HG03060 (cell line): ENCODE results near the gene FAM186B.
"Not testable (repeated sequence)": the region's sequence is repeated elsewhere in the genome, so short reads cannot be mapped to it uniquely, and the experiment has no call there.

Source experiments
- ATAC-seq: cut with Tn5 transposase; IDR thresholded peaks from one replicate; pipeline ENCODE4 v1.9.1; 2021; ENCODE audit warnings: low read depth, moderate number of reproducible peaks; ENCODE audit not compliant: unreplicated experiment

FAM186B gene

GRCh38 chr12:49605539-49605938 lies at the start of gene FAM186B:
Gene FAM186B, minus strand, starts transcription at chr12:49605639. Its CDS starts 162 bp downstream, at chr12:49605477.
- not testable (repeated sequence) for ATAC-seq

GRCh38 chr12:49654715-49655114 lies 49.3 kb upstream of the FAM186B start:
- no peak for ATAC-seq

- ATAC-seq, result no peak
These were observed 47.6 kb upstream of the FAM186B start for GRCh38 chr12:49652921-49653520.

- ATAC-seq, result no peak
These were observed 46.4 kb upstream of the FAM186B start for GRCh38 chr12:49651855-49652254.

- no peak for ATAC-seq
These were observed 44.5 kb upstream of the FAM186B start for GRCh38 chr12:49649892-49650291.

- ATAC-seq, result no peak
These were observed 44.0 kb upstream of the FAM186B start for GRCh38 chr12:49649445-49649844.

- ATAC-seq, result no peak
These were observed 43.2 kb upstream of the FAM186B start for GRCh38 chr12:49648712-49649003.

- ATAC-seq, result no peak
These were observed 42.6 kb upstream of the FAM186B start for GRCh38 chr12:49647827-49648711.

GRCh38 chr12:49646871-49647654 lies 41.6 kb upstream of the FAM186B start:
- no peak for ATAC-seq

GRCh38 chr12:49646331-49646830 lies 40.9 kb upstream of the FAM186B start:
- ATAC-seq, result no peak

- ATAC-seq, result no peak
These were observed 40.0 kb upstream of the FAM186B start for GRCh38 chr12:49645146-49646039.

GRCh38 chr12:49644620-49644994 lies 39.2 kb upstream of the FAM186B start:
- ATAC-seq, result no peak

GRCh38 chr12:49643961-49644619 lies 38.7 kb upstream of the FAM186B start:
- no peak for ATAC-seq

- no peak for ATAC-seq
These were observed 37.7 kb upstream of the FAM186B start for GRCh38 chr12:49643135-49643534.

- ATAC-seq, result no peak
These were observed 36.9 kb upstream of the FAM186B start for GRCh38 chr12:49642370-49642802.

- no peak for ATAC-seq
These were observed 36.4 kb upstream of the FAM186B start for GRCh38 chr12:49641748-49642369.

- no peak for ATAC-seq
These were observed 31.7 kb upstream of the FAM186B start for GRCh38 chr12:49636979-49637755.

- no peak for ATAC-seq
These were observed 31.1 kb upstream of the FAM186B start for GRCh38 chr12:49636574-49636973.
